Measurements from ENCODE around the gene ARPIN. TPM values are rescaled to one million over a fixed set of nuclear protein-coding genes. Genes with fewer than 3 reads are reported as not detected.

The ARPIN gene
- total and polyA plus RNA-seq, 9 of the 15 experiments (the other 6 are each of a cell fraction or from before 2014, with no cell fraction given): not detected

DNA sequence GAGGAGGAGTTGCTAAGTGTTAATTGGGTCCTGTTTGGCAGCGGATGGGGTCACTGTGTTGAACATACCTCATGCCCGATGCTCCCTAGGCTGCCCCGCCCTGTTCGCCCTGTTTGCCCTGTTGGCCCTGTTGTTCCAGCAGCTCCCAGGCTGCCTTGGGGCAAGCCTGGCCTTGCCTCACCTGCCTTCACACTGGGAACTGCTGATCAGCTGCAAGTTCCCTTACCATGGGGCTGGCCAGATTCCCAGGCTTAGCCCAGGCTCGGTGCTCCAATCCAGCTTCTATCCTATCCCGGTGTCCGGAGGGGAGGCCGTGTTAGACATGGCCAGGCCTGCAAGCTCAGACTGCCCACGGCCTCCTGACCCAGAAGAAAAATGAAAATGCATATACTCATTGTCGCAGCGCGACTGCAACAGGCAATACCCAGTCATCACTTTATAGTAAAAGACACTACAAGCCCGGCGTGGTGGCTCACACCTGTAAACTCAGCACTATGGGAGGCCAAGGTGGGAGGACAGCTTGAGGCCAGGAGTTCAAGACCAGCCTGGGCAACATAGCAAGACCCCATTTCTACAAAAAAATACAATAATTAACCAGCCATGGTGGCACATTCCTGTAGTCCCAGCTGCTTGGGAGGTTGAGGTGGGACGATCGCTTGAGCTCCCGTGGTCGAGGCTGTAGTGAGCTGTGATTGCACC, 45.5 kb upstream of the ARPIN start (continued):
- TF ChIP-seq YY1 (IDR thresholded peaks at IDR 0.05; ENCODE audit: borderline replicate concordance in 1 of 3, control insufficient read depth in 1 of 3, extremely low read depth in 1 of 3, insufficient read depth in 3 of 3, insufficient read length in 1 of 3, insufficient replicate concordance in 2 of 3, low read depth in 1 of 3, low read length in 2 of 3): no peak
- TF ChIP-seq, protein P1, sequence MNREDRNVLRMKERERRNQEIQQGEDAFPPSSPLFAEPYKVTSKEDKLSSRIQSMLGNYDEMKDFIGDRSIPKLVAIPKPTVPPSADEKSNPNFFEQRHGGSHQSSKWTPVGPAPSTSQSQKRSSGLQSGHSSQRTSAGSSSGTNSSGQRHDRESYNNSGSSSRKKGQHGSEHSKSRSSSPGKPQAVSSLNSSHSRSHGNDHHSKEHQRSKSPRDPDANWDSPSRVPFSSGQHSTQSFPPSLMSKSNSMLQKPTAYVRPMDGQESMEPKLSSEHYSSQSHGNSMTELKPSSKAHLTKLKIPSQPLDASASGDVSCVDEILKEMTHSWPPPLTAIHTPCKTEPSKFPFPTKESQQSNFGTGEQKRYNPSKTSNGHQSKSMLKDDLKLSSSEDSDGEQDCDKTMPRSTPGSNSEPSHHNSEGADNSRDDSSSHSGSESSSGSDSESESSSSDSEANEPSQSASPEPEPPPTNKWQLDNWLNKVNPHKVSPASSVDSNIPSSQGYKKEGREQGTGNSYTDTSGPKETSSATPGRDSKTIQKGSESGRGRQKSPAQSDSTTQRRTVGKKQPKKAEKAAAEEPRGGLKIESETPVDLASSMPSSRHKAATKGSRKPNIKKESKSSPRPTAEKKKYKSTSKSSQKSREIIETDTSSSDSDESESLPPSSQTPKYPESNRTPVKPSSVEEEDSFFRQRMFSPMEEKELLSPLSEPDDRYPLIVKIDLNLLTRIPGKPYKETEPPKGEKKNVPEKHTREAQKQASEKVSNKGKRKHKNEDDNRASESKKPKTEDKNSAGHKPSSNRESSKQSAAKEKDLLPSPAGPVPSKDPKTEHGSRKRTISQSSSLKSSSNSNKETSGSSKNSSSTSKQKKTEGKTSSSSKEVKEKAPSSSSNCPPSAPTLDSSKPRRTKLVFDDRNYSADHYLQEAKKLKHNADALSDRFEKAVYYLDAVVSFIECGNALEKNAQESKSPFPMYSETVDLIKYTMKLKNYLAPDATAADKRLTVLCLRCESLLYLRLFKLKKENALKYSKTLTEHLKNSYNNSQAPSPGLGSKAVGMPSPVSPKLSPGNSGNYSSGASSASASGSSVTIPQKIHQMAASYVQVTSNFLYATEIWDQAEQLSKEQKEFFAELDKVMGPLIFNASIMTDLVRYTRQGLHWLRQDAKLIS (CRISPR knock-in tag; IDR thresholded peaks at IDR 0.05): no peak
- no peak for TF ChIP-seq FUS (optimal IDR thresholded peaks at IDR 0.05; ENCODE audit: low read depth, low read length)
- no peak for TF ChIP-seq BDP1 (IDR thresholded peaks at IDR 0.05; ENCODE audit: insufficient read depth, insufficient read length)
- no peak for TF ChIP-seq HCFC1 (IDR thresholded peaks at IDR 0.05; ENCODE audit: low read depth, low read length)
- TF ChIP-seq NCOA4 (IDR thresholded peaks at IDR 0.05; ENCODE audit: partially characterized antibody): no peak
